A549 (cell line): ENCODE measurements around the gene TMEM161A.

ENCODE experiments used
- CBX2 ChIP-seq: fragments of 200-600 bp; sonication (generic); IDR thresholded peaks from 2 replicates; pipeline ENCODE4 v1.6.1; 2016; ENCODE audit warnings: low read depth, mild to moderate bottlenecking, borderline replicate concordance
- CHD2 ChIP-seq: fragments of 150-350 bp; IDR thresholded peaks from 2 replicates; pipeline ENCODE4 v1.6.1; 2014; ENCODE audit warnings: low read length; ENCODE audit not compliant: partially characterized antibody
- CHD4 ChIP-seq: fragments of 200-600 bp; sonication (generic); IDR thresholded peaks from 2 replicates; pipeline ENCODE4 v1.6.1; 2016; ENCODE audit warnings: antibody characterized with exemption, mild to moderate bottlenecking, borderline replicate concordance
- CTCF ChIP-seq: fragments of >200 bp; sonication (Bioruptor Twin); formaldehyde crosslinking; IDR thresholded peaks from 3 replicates; pipeline ENCODE4 v1.5.1; 2016
- EP300 ChIP-seq, 2 experiments: fragments of >200 bp; sonication (Bioruptor Twin); formaldehyde crosslinking; IDR thresholded peaks; 2 replicates in 1 of 2; 3 replicates in 1 of 2; pipeline ENCODE4 v1.6.1; 2016 to 2017
- MAZ ChIP-seq: fragments of 150-350 bp; IDR thresholded peaks from 2 replicates; pipeline ENCODE4 v1.6.1; 2014; ENCODE audit warnings: antibody characterized with exemption, low read depth, low read length, borderline replicate concordance
- PBX3 ChIP-seq: IDR thresholded peaks from 2 replicates; pipeline ENCODE4 v1.6.1; 2012
- SMC3 ChIP-seq: fragments of >200 bp; sonication (Bioruptor Twin); formaldehyde crosslinking; IDR thresholded peaks from 3 replicates; pipeline ENCODE4 v1.6.1; 2018; ENCODE audit warnings: inconsistent platforms
- ZFP36 ChIP-seq: fragments of 450-650 bp; IDR thresholded peaks from 2 replicates; pipeline ENCODE4 v1.6.1; 2014; ENCODE audit warnings: borderline replicate concordance; ENCODE audit not compliant: partially characterized antibody

- TF ChIP-seq CTCF (no peak), SMC3 (no peak), ZFP36 (no peak), CHD2 (no peak), CBX2 (no peak), CHD4 (no peak), PBX3 (no peak), MAZ (no peak), EP300 (IDR thresholded peaks at IDR 0.05) (no peak)
Measured at GRCh38 chr19:19131989-19132388, 6.3 kb downstream of the TMEM161A start.
